IMR-90 (cell line): ENCODE results near the gene FABP2. TPM values are rescaled to one million over a fixed set of nuclear protein-coding genes. Genes with fewer than 3 reads are reported as not detected.
A peak's percentile ranks its signal among the peaks of the same experiment; 100 is the strongest.

Experiments used
- ATAC-seq: fragments of 200-7000 bp; cut with Tn5 transposase; 2 replicates; pipeline ENCODE4 v1.9.1; 2020; ENCODE audit warnings: low read depth, mild to moderate bottlenecking, moderate library complexity
- BruUV-seq: library from RNA; stranded (reverse); fragments of 400-500 nt; replicated peaks from 2 replicates; lab custom pipeline; 2021; lab: Mats Ljungman, UMichigan
- CTCF ChIA-PET: fragments of 300-600 bp; formaldehyde crosslinking; extraction: SDS; loops from one replicate; lab custom pipeline; 2021; ENCODE audit warnings: antibody characterized with exemption; lab: Yijun Ruan, JAX
- POLR2A ChIA-PET: fragments of 300-600 bp; sonication (Branson Sonifier 250); formaldehyde crosslinking; loops from one replicate; lab custom pipeline; 2022; ENCODE audit warnings: antibody characterized with exemption; ENCODE audit not compliant: unreplicated experiment; lab: Charles Lee
- DNase-seq: peaks from one replicate; pipeline ENCODE4 v3.0.0; 2013
- H2AFZ ChIP-seq: replicated peaks from 2 replicates; pipeline ENCODE3; 2013; ENCODE audit warnings: low read length, mild to moderate bottlenecking; ENCODE audit not compliant: poor library complexity
- H2AK5ac ChIP-seq: 2 replicates; pipeline ENCODE4 v1.6.1; 2013; ENCODE audit warnings: low read depth, low read length, inconsistent platforms
- H2AK9ac ChIP-seq: replicated peaks from 2 replicates; pipeline ENCODE3; 2013; ENCODE audit warnings: mild to moderate bottlenecking, low read depth, low read length, moderate library complexity; ENCODE audit not compliant: poor library complexity
- H2BK120ac ChIP-seq: 2 replicates; pipeline ENCODE4 v1.6.1; 2013; ENCODE audit warnings: low read depth, low read length, inconsistent platforms
- H2BK15ac ChIP-seq: 3 replicates; pipeline ENCODE4 v1.6.1; 2013; ENCODE audit warnings: low read depth, low read length, inconsistent platforms
- H2BK20ac ChIP-seq: 2 replicates; pipeline ENCODE4 v1.6.1; 2013; ENCODE audit warnings: low read depth, mild to moderate bottlenecking, inconsistent platforms, low read length, moderate library complexity
- H2BK5ac ChIP-seq: 2 replicates; pipeline ENCODE4 v1.6.1; 2013; ENCODE audit warnings: mild to moderate bottlenecking, low read depth, low read length, inconsistent platforms; ENCODE audit not compliant: poor library complexity, severe bottlenecking
- H3K14ac ChIP-seq: replicated peaks from 2 replicates; pipeline ENCODE4 v1.6.1; 2013; ENCODE audit warnings: low read depth, low read length, inconsistent platforms
- H3K18ac ChIP-seq: 2 replicates; pipeline ENCODE4 v1.6.1; 2013; ENCODE audit warnings: low read depth, low read length, control low read depth
- H3K23ac ChIP-seq: 2 replicates; pipeline ENCODE4 v1.6.1; 2013; ENCODE audit warnings: low read depth, low read length, inconsistent platforms
- H3K27ac ChIP-seq: 2 replicates; pipeline ENCODE4 v1.5.1; 2013; ENCODE audit warnings: mild to moderate bottlenecking, control low read depth, low read length; ENCODE audit not compliant: insufficient read depth
- H3K27me3 ChIP-seq: 2 replicates; pipeline ENCODE4 v1.6.1; 2013; ENCODE audit warnings: low read length; ENCODE audit not compliant: control insufficient read depth, insufficient read depth
- H3K36me3 ChIP-seq: 2 replicates; pipeline ENCODE4 v1.6.1; 2013; ENCODE audit warnings: low read length, mixed read lengths; ENCODE audit not compliant: control insufficient read depth, insufficient read depth
- H3K4ac ChIP-seq: 2 replicates; pipeline ENCODE4 v1.6.1; 2013; ENCODE audit warnings: low read depth, low read length, inconsistent platforms
- H3K4me1 ChIP-seq: 2 replicates; pipeline ENCODE4 v1.6.1; 2013; ENCODE audit warnings: low read length, mixed read lengths; ENCODE audit not compliant: control insufficient read depth, insufficient read depth
- H3K4me2 ChIP-seq: 2 replicates; pipeline ENCODE4 v1.6.1; 2013; ENCODE audit warnings: low read depth, mild to moderate bottlenecking, control low read depth, low read length, moderate library complexity
- H3K4me3 ChIP-seq: 2 replicates; pipeline ENCODE4 v1.5.1; 2013; ENCODE audit warnings: low read depth, mild to moderate bottlenecking, control low read depth, low read length, moderate library complexity; ENCODE audit not compliant: insufficient read depth
- H3K56ac ChIP-seq: 2 replicates; pipeline ENCODE4 v1.6.1; 2013; ENCODE audit warnings: low read length, inconsistent platforms; ENCODE audit not compliant: insufficient read depth; ENCODE audit errors: extremely low read depth
- H3K79me1 ChIP-seq, 2 experiments: 2 replicates each; pipeline ENCODE4 v1.6.1; 2013; ENCODE audit warnings: low read length in 2 of 2, inconsistent platforms in 1 of 2, low read depth in 1 of 2
- H3K9ac ChIP-seq: 2 replicates; pipeline ENCODE4 v1.6.1; 2013; ENCODE audit warnings: low read depth, low read length, control low read depth
- H3K9me1 ChIP-seq: 2 replicates; pipeline ENCODE4 v1.6.1; 2013; ENCODE audit warnings: low read length, inconsistent platforms; ENCODE audit not compliant: insufficient read depth
- H3K9me3 ChIP-seq: 2 replicates; pipeline ENCODE4 v1.6.1; 2013; ENCODE audit warnings: low read length; ENCODE audit not compliant: control insufficient read depth, insufficient read depth
- H4K20me1 ChIP-seq: 2 replicates; pipeline ENCODE4 v1.6.1; 2013; ENCODE audit warnings: low read length, inconsistent platforms; ENCODE audit not compliant: insufficient read depth
- H4K5ac ChIP-seq: 2 replicates; pipeline ENCODE4 v1.6.1; 2013; ENCODE audit warnings: mild to moderate bottlenecking, low read depth, low read length, control low read depth
- H4K8ac ChIP-seq, 2 experiments: 2 replicates each; pipeline ENCODE4 v1.6.1; 2013; ENCODE audit warnings: low read depth in 2 of 2, low read length in 2 of 2, control low read depth in 1 of 2, inconsistent platforms in 1 of 2
- H4K91ac ChIP-seq: 2 replicates; pipeline ENCODE4 v1.6.1; 2013; ENCODE audit warnings: low read depth, low read length, inconsistent platforms; ENCODE audit not compliant: insufficient read depth
- CTCF ChIP-seq: conservative IDR thresholded peaks from 2 replicates; pipeline ENCODE4 v1.5.1; 2012; ENCODE audit warnings: mild to moderate bottlenecking, low read depth, low read length, improper control_type of control experiment
- MAFK ChIP-seq: IDR thresholded peaks from 2 replicates; pipeline ENCODE4 v1.6.1; 2012; ENCODE audit warnings: low read depth, low read length, improper control_type of control experiment
- MAZ ChIP-seq: IDR thresholded peaks from 2 replicates; pipeline ENCODE4 v1.6.1; 2012; ENCODE audit warnings: low read depth, mild to moderate bottlenecking, low read length, improper control_type of control experiment, moderate library complexity, borderline replicate concordance
- SMC3 ChIP-seq: fragments of 150-350 bp; IDR thresholded peaks from 2 replicates; pipeline ENCODE4 v1.6.1; 2016; ENCODE audit warnings: low read depth, mild to moderate bottlenecking, antibody characterized with exemption, low read length, moderate library complexity
- WGBS, 2 experiments: methylation state at CpG; one replicate each; pipeline versions ENCODE4 v1.1.5 to v1.1.7; 2013; ENCODE audit warnings: missing lambda C conversion rate in 2 of 2; ENCODE audit not compliant: insufficient read length in 1 of 2; ENCODE audit errors: extremely low coverage in 2 of 2; 5-methylcytosine and 5-hydroxymethylcytosine counted together
- dilution Hi-C: fragments of 300-500 bp; cut with HindIII; formaldehyde crosslinking; loops from one replicate; pipeline ENCODE4 v1.14.3; 2018; ENCODE audit warnings: low sequenced_read_pairs; ENCODE audit not compliant: unreplicated experiment
- in situ Hi-C: fragments of 300-500 bp; cut with MboI; formaldehyde crosslinking; loops from 3 replicates; pipeline ENCODE4 v1.14.3; 2019; ENCODE audit warnings: low sequenced_read_pairs, inconsistent platforms, mixed read lengths
- intact Hi-C: fragments of 100-400 bp; cut with micrococcal nuclease; formaldehyde crosslinking; loops from 2 replicates; pipeline ENCODE4 v1.10.0; 2022
- polyA plus RNA-seq, 3 experiments: library from polyadenylated mRNA; depleted of rRNA; stranded (reverse); fragments of >200 nt; gene quantifications; 2 replicates each; pipeline ENCODE4 v1.2.3, GENCODE V29; 2012; ENCODE audit warnings: low replicate concordance in 1 of 3
- total RNA-seq: library from RNA; depleted of rRNA; stranded (reverse); fragments of >200 nt; gene quantifications from 2 replicates; pipeline ENCODE4 v1.2.3, GENCODE V29; 2012

The FABP2 gene
- total and polyA plus RNA-seq, 2 of the 4 experiments (the other 2 are of a cell fraction), result not detected

DNA sequence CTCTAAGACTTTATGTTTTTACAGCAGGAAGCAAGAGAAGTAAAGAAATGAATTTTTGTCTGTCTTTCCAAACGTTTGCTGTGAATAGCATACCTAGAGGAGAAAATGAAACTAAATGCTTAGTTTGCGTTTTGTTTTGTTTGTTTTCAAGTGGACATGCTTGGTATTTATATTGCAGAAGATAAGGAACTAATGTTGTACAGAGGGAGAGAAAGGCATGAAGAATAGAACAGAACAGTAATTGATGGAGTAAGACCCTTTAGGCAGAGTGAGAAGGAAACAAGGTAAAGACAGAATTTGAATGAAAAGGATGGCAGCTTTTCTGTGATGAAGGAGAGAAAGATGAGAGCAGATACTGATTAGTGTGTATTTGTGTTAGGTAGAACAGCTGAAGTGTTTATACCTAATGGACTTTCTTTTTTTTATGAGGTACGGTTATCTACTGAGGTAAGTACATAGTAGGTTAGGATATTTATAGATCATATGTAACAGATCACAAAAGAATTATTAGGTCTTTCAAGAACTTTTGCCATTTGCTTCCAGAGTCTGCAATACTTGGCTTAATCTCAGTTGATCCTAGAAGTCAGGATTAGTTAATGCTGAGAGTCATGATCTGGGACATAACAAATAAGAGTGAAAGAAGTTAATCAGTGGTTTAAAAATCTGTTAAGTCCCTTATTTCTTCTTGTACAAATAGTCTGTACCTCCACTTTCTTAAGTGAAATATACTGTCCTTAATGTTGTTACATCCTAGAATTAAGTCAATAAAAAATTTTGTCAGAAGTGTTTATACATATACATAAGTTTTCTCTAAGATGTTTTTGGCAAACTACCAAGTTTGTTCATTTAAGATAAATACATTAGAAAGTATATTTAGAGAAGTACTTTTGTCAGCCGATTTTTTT lies 36.8 kb downstream of the FABP2 start:
- dilution Hi-C loops, result no loop called here
- Histone ChIP-seq H3K36me3 (peaks cover 3% of the 10 kb centered on the region; the same call in 1 of the 2 replicates), H3K18ac (peak overlapping the region; percentile 6; the same call in 1 of the 2 replicates), H2BK15ac (0 out of 3 replicates have a peak overlapping the region, but pooled peaks have one; percentile 12), H3K56ac (0 out of 2 replicates have a peak overlapping the region, but pooled peaks have one; percentile 17), H4K91ac (peak overlapping the region; percentile 21; the same call in 1 of the 2 replicates), H2BK20ac (peak overlapping the region; percentile 40; the same call in 1 of the 2 replicates), H3K14ac (no peak overlapping the region; the same call in 1 of the 2 replicates), H2AK9ac (no peak overlapping the region), H3K9me1 (no peaks in the 10 kb centered on the region), H3K4ac (no peak overlapping the region; the same call in 1 of the 2 replicates), H4K20me1 (no peaks in the 10 kb centered on the region), H2AK5ac (no peak overlapping the region), H2BK120ac (peak overlapping the region; percentile 36; the same call in 1 of the 2 replicates), H4K5ac (peak overlapping the region; percentile 70; the same call in 1 of the 2 replicates), H3K4me2 (peak overlapping the region; percentile 96; the same call in 1 of the 2 replicates), H3K4me3 (peak overlapping the region; percentile 37; the same call in 1 of the 2 replicates), H3K4me1 (no peaks in the 10 kb centered on the region), H3K23ac (peak overlapping the region; percentile 47; the same call in 1 of the 2 replicates), H3K9me3 (no peaks in the 10 kb centered on the region), H3K27ac (peak overlapping the region; percentile 37; the same call in 1 of the 2 replicates), H3K27me3 (no peaks in the 10 kb centered on the region), H3K9ac (peak overlapping the region; percentile 29; the same call in 1 of the 2 replicates), H2AFZ (no peak overlapping the region), H4K8ac (peak overlapping the region in 1 of 2 experiments; percentile 25; a peak in 1 of 4 replicates), H2BK5ac (peak overlapping the region; percentile 75), H3K79me1 (peaks cover 5 to 11% of the 10 kb centered on the region in 2 experiments; a peak in 2 of 4 replicates)
- ATAC-seq, result peak; percentile 78
- intact Hi-C loops, result loop anchor here (2.0 kb wide), 1 partner anchor 72 kb away; the partner anchor contains the start of gene USP53
- in situ Hi-C loops, result loop anchor here (5.0 kb wide), 1 partner anchor 243 kb away; no protein-coding TSS in a partner anchor
- CTCF ChIA-PET, result no interaction called here
- WGBS, 2 experiments, result 7% methylated on average over 2 of the region's 4 CpGs; no CpG with 5 or more reads in 1 of the 2 experiments
- no TSS peak for BruUV-seq
- peak; percentile 34 for DNase-seq
- POLR2A ChIA-PET, result no interaction called here
- TF ChIP-seq MAFK (peak; percentile 88), MAZ (no peak), SMC3 (no peak), CTCF (no peak)
